CD4-positive, alpha-beta T cell (primary cell): ENCODE data around the gene CNPY3. TPM values are rescaled to one million over a fixed set of nuclear protein-coding genes. Genes with fewer than 3 reads are reported as not detected.

Experiments
- ATAC-seq: fragments of 200-7000 bp; cut with Tn5 transposase; one replicate; pipeline ENCODE4 v1.10.0; 2022; ENCODE audit warnings: mild to moderate bottlenecking; ENCODE audit not compliant: poor library complexity
- CTCF ChIA-PET: fragments of 350-600 bp; sonication (Branson Sonifier 250); formaldehyde crosslinking; loops from one replicate; lab custom pipeline; 2021; ENCODE audit warnings: antibody characterized with exemption, inconsistent platforms; lab: Charles Lee
- POLR2A ChIA-PET: fragments of 350-600 bp; sonication (Branson Sonifier 250); formaldehyde crosslinking; loops from one replicate; lab custom pipeline; 2021; ENCODE audit warnings: antibody characterized with exemption, inconsistent platforms; lab: Charles Lee
- DNase-seq, 14 experiments: peaks; one replicate each; pipeline ENCODE4 v3.0.0-alpha.2; 2013 to 2020; ENCODE audit warnings: mixed read lengths in 2 of 14
- H3K27ac ChIP-seq, 2 donors: one replicate each; pipeline versions ENCODE4 v1.5.1 to v1.7.0; 2013; ENCODE audit warnings: low read length in 2 of 2, low read depth in 1 of 2, mild to moderate bottlenecking in 1 of 2
- H3K27me3 ChIP-seq, 2 experiments: 1 replicate in 1 of 2; 2 replicates in 1 of 2; pipeline versions ENCODE4 v1.6.1 to v1.7.0; 2013; ENCODE audit warnings: low read length in 2 of 2, control low read depth in 1 of 2, mild to moderate bottlenecking in 1 of 2, moderate library complexity in 1 of 2; ENCODE audit not compliant: insufficient read depth in 2 of 2, control insufficient read depth in 1 of 2
- H3K36me3 ChIP-seq: one replicate; pipeline ENCODE4 v1.6.1; 2013; ENCODE audit warnings: low read length, control low read depth; ENCODE audit not compliant: insufficient read depth
- H3K4me1 ChIP-seq: one replicate; pipeline ENCODE4 v1.6.1; 2013; ENCODE audit warnings: low read length, control low read depth; ENCODE audit not compliant: insufficient read depth
- H3K4me3 ChIP-seq: one replicate; pipeline ENCODE4 v1.5.1; 2013; ENCODE audit warnings: mild to moderate bottlenecking, low read length, moderate library complexity
- H3K9me3 ChIP-seq, 2 experiments: 1 replicate in 1 of 2; 2 replicates in 1 of 2; pipeline versions ENCODE4 v1.6.1 to v1.7.0; 2013; ENCODE audit warnings: low read length in 2 of 2, mild to moderate bottlenecking in 2 of 2, control low read depth in 1 of 2, moderate library complexity in 1 of 2; ENCODE audit not compliant: control insufficient read depth in 1 of 2, insufficient read depth in 1 of 2
- H3K27ac Mint-ChIP-seq: one replicate; pipeline ENCODE4 v1.8.0; 2020; ENCODE audit warnings: mixed read lengths
- H3K27me3 Mint-ChIP-seq: one replicate; pipeline ENCODE4 v1.8.0; 2021; ENCODE audit warnings: mixed read lengths
- H3K36me3 Mint-ChIP-seq: one replicate; pipeline ENCODE4 v1.8.0; 2021; ENCODE audit warnings: low read depth, mixed read lengths
- H3K4me1 Mint-ChIP-seq: one replicate; pipeline ENCODE4 v1.8.0; 2021; ENCODE audit warnings: low read depth, mixed read lengths
- H3K4me3 Mint-ChIP-seq: one replicate; pipeline ENCODE4 v1.8.0; 2020; ENCODE audit warnings: mild to moderate bottlenecking, mixed read lengths
- H3K9me3 Mint-ChIP-seq: one replicate; pipeline ENCODE4 v1.8.0; 2020; ENCODE audit warnings: mixed read lengths
- intact Hi-C, 2 experiments: fragments of 100-400 bp; cut with DNase I in 1 of 2; cut with micrococcal nuclease in 1 of 2; formaldehyde crosslinking; loops; one replicate each; pipeline versions ENCODE4 v1.15.1 to v1.9.0; 2023 to 2025; cut with DNase I, micrococcal nuclease
- total RNA-seq, 174 experiments: library from RNA in 2 of 174; stranded (reverse) in 2 of 174; gene quantifications; one replicate each; pipeline ENCODE4 v1.2.3 and lab custom pipeline; 2021 to 2026
- TF ChIP-seq, protein P1 (sequence below): fragments of 200-600 bp; IDR thresholded peaks from one replicate; pipeline ENCODE4 v1.8.0; 2022; ENCODE audit warnings: antibody characterized with exemption, mild to moderate bottlenecking

The CNPY3 gene
- total RNA-seq, 2 experiments from 2014 or later, result 41.2 to 43.8 TPM

DNA sequence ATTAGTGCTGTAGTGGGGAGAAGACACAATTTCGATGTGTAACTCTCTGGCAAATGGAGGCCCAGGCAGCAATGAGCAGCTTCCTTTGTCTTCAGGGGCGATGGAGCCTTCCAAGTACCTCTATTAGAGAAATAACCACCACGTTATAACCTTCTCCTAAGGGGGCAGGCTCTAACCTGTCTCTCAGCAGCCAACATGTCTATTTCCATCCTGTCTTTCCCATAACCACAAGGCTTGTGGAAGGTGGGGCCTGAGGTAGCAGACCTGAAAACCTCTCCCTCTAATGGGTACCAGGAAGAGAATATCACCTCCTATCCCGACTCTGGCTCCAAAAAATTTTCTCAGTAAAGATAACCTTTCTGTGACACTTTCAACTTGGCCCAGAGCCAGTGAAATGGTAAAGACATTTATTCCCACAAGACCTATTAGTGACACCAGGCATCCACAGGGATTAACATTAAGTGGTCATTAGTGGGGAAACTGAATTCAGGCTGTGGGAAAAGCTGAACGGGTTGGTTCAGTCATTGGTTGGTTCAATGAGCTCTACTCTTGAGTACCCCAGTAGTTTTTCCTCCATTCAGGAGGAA lies 45.7 kb downstream of the CNPY3 start:
- H3K36me3 ChIP-seq, result peaks cover 9% of the 10 kb centered on the region
- DNase-seq (no peak), ATAC-seq (no peak)
- ChIA-PET CTCF (interaction anchor here (0.7 kb wide), 1 partner anchor 40 kb away, joined by 4 read pairs; no protein-coding TSS in a partner anchor), POLR2A (interaction anchor here (0.7 to 2.4 kb wide), 2 partner anchors 9 to 46 kb away, joined by 3 to 11 read pairs; partner anchors contain the start of genes CNPY3 and PPP2R5D)
- peaks cover 22% of the 10 kb centered on the region for H3K36me3 Mint-ChIP-seq
- peak overlapping the region; percentile 56 for H3K27ac Mint-ChIP-seq
- H3K27ac ChIP-seq, result no peak overlapping the region
- H3K9me3 Mint-ChIP-seq, result no peaks in the 10 kb centered on the region
- TF ChIP-seq, protein P1, sequence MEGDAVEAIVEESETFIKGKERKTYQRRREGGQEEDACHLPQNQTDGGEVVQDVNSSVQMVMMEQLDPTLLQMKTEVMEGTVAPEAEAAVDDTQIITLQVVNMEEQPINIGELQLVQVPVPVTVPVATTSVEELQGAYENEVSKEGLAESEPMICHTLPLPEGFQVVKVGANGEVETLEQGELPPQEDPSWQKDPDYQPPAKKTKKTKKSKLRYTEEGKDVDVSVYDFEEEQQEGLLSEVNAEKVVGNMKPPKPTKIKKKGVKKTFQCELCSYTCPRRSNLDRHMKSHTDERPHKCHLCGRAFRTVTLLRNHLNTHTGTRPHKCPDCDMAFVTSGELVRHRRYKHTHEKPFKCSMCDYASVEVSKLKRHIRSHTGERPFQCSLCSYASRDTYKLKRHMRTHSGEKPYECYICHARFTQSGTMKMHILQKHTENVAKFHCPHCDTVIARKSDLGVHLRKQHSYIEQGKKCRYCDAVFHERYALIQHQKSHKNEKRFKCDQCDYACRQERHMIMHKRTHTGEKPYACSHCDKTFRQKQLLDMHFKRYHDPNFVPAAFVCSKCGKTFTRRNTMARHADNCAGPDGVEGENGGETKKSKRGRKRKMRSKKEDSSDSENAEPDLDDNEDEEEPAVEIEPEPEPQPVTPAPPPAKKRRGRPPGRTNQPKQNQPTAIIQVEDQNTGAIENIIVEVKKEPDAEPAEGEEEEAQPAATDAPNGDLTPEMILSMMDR, result no peak
- peaks cover 33% of the 10 kb centered on the region for H3K4me1 Mint-ChIP-seq
- H3K4me1 ChIP-seq, result peaks cover 34% of the 10 kb centered on the region
- H3K27me3 ChIP-seq, result no peaks in the 10 kb centered on the region
- H3K4me3 ChIP-seq, result no peak overlapping the region
- H3K27me3 Mint-ChIP-seq, result no peaks in the 10 kb centered on the region
- intact Hi-C loops, result loop anchor here (5.0 kb wide), 1 partner anchor 77 kb away; the partner anchor contains the start of gene CUL7 (in 2 of the 2)
- no peak overlapping the region for H3K4me3 Mint-ChIP-seq
- no peaks in the 10 kb centered on the region for H3K9me3 ChIP-seq

DNA sequence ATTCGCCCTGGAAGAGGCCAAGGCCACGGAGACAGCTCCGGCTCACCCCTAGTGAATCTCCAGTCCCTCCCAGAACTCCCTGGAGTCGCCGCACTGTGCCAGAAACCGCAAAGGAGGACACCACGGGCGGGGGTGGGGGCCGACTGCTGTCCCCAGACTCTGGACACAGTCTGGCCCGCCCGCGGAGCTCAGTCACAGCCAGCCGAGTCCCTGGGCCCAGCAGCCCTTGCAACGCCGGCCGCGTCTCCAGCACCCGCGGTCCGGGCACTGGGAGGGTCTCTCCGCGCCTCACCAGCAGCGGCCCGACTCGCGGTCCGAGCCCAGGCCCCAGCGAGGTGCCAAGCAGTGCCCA lies 49.2 kb downstream of the CNPY3 start:
- intact Hi-C loops, result loop anchor here (2.0 to 5.0 kb wide), 3 partner anchors 50 to 450 kb away; partner anchors contain the start of genes CUL7 (in 2 of the 2) and CNPY3 (in 1 of the 2)
- peaks cover 22% of the 10 kb centered on the region for H3K36me3 Mint-ChIP-seq
- TF ChIP-seq, protein P1, result no peak
- no peaks in the 10 kb centered on the region for H3K27me3 Mint-ChIP-seq
- peaks cover 8% of the 10 kb centered on the region for H3K36me3 ChIP-seq
- no peaks in the 10 kb centered on the region for H3K9me3 ChIP-seq
- H3K4me1 ChIP-seq, result peaks cover 45% of the 10 kb centered on the region
- peak overlapping the region; percentile 66 to 83 for H3K27ac ChIP-seq
- H3K27me3 ChIP-seq, result no peaks in the 10 kb centered on the region
- DNase-seq (no peak), ATAC-seq (no peak)
- H3K9me3 Mint-ChIP-seq, result no peaks in the 10 kb centered on the region
- peak overlapping the region; percentile 89 for H3K27ac Mint-ChIP-seq
- CTCF ChIA-PET, result interaction anchor here (1.1 to 1.6 kb wide), 2 partner anchors 49 to 76 kb away, joined by 4 read pairs; partner anchors contain the start of gene CNPY3
- peak overlapping the region; percentile 91 for H3K4me3 Mint-ChIP-seq
- H3K4me3 ChIP-seq, result peak overlapping the region; percentile 85
- peaks cover 42% of the 10 kb centered on the region for H3K4me1 Mint-ChIP-seq
- POLR2A ChIA-PET, result interaction anchor here (0.7 to 3.9 kb wide), 29 partner anchors 8 to 1039 kb away, joined by 3 to 135 read pairs (median 6); partner anchors contain the start of genes ABCC10, BICRAL, CNPY3 and CUL7

DNA sequence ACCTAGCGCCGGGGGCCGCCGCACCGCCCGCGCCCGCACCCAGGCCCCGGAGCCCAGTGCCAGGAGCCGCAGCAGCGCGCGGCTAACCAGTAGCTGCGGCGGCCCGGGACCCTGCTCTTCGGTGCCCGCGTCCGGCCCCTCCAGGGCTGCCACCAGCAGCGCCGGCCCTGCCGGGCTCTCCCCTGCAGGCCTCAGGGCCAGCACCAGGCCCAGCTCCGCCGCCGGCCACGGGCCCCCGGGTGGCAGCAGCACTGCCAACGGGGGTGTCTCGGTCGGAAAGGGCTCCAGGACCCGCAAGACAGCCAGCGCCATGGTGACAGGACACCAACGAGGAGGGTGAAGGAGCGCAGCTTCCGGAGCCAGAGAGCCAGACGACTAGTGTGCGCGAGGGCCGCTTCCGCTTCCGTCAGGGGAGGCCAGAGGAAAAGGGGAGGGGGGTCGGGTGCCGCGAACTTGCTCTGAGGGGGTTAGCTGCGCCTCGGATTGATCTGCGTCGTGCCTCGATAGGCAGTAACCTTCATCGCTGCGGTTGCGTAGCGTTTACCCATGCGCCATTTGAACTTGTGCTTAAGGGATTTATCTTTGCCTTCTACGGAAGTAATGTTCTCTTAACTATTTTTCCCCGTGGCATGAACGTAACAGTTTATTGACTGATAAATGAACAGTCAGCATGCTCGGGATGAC lies 49.7 kb downstream of the CNPY3 start, which contains the start of gene PEX6:
TSS of gene PEX6 (minus strand) at position 343 of the 684 bp plus-strand sequence. CDS start at position 312, 31 bp downstream.
- H3K4me1 ChIP-seq, result peaks cover 50% of the 10 kb centered on the region
- intact Hi-C loops, result loop anchor here (1.0 to 5.0 kb wide), 5 partner anchors 34 to 450 kb away; partner anchors contain the start of genes CNPY3 (in 2 of the 2), CUL7 (in 2 of the 2) and MEA1 (in 1 of the 2)
- Mint-ChIP-seq H3K27ac (peak within 1 kb of the TSS; percentile 97), H3K27me3 (no peaks in the 10 kb centered on the region), H3K36me3 (peaks cover 22% of the 10 kb centered on the region), H3K4me1 (peaks cover 47% of the 10 kb centered on the region), H3K9me3 (no peaks in the 10 kb centered on the region), H3K4me3 (peak within 1 kb of the TSS; percentile 95)
- no peaks in the 10 kb centered on the region for H3K27me3 ChIP-seq
- TF ChIP-seq, protein P1, result no peak
- CTCF ChIA-PET, result interaction anchor here (0.7 to 1.6 kb wide), 4 partner anchors 9 to 77 kb away, joined by 3 to 4 read pairs (median 4); partner anchors contain the start of genes CNPY3 and MEA1
- H3K27ac ChIP-seq, result peak within 1 kb of the TSS; percentile 83 to 85
- DNase-seq, result peak; percentile 81 to 98 (median 93)
- POLR2A ChIA-PET, result interaction anchor here (0.7 to 3.9 kb wide), 37 partner anchors 8 to 1268 kb away, joined by 3 to 135 read pairs (median 5); partner anchors contain the start of genes ABCC10, BICRAL, CNPY3 and CUL7
- H3K36me3 ChIP-seq, result peaks cover 6% of the 10 kb centered on the region
- ATAC-seq, result peak; percentile 94
- H3K9me3 ChIP-seq, result no peaks in the 10 kb centered on the region
- peak within 1 kb of the TSS; percentile 85 for H3K4me3 ChIP-seq
